Thyroid gland (tissue), 4 donors: ENCODE measurements around the gene ENPP5. TPM values are rescaled to one million over a fixed set of nuclear protein-coding genes. Genes with fewer than 3 reads are reported as not detected.
"Not testable (repeated sequence)": the region's sequence is repeated elsewhere in the genome, so short reads cannot be mapped to it uniquely, and the experiment has no call there.

Experiments used
- DNase-seq, 2 donors: peaks; one replicate each; pipeline ENCODE4 v3.0.0-alpha.2; 2019
- H3K27ac ChIP-seq, 3 donors: fragments of 200-600 bp; sonication (generic); 1 replicate in 2 of 3; 2 replicates in 1 of 3; pipeline ENCODE4 v1.5.1; 2016 to 2019; ENCODE audit warnings: mild to moderate bottlenecking in 1 of 3, moderate library complexity in 1 of 3
- H3K27me3 ChIP-seq: fragments of 200-600 bp; sonication (generic); one replicate; pipeline ENCODE4 v1.5.1; 2019
- H3K36me3 ChIP-seq, 2 donors: fragments of 200-600 bp; sonication (generic); one replicate each; pipeline ENCODE4 v1.5.1; 2016 to 2019
- H3K4me1 ChIP-seq, 2 donors: fragments of 200-600 bp; sonication (generic); one replicate each; pipeline ENCODE4 v1.5.1; 2017 to 2019
- H3K4me3 ChIP-seq, 3 donors: fragments of 200-600 bp; sonication (generic); replicated peaks in 1 of 3; 1 replicate in 2 of 3; 2 replicates in 1 of 3; pipeline ENCODE4 v1.5.1; 2016; ENCODE audit warnings: mild to moderate bottlenecking in 1 of 3
- H3K9me3 ChIP-seq: fragments of 200-600 bp; sonication (generic); one replicate; pipeline ENCODE4 v1.5.1; 2017
- POLR2A ChIP-seq, 2 donors: fragments of 450-650 bp; IDR thresholded peaks; one replicate each; pipeline ENCODE4 v1.6.1; 2017; ENCODE audit warnings: antibody characterized with exemption in 2 of 2, mild to moderate bottlenecking in 2 of 2, moderate library complexity in 1 of 2
- WGBS, 2 donors: methylation state at CpG; one replicate each; pipeline ENCODE4 v1.1.5; 2017; 5-methylcytosine and 5-hydroxymethylcytosine counted together
- intact Hi-C: fragments of 100-400 bp; cut with DNase I; formaldehyde crosslinking; loops from one replicate; pipeline ENCODE4 v1.15.1; 2023
- total RNA-seq, 4 donors: library from RNA; depleted of rRNA; stranded (reverse); fragments of >200 nt; gene quantifications; one replicate each; pipeline ENCODE4 v1.2.3, GENCODE V29; 2016
- TF ChIP-seq, protein P1 (sequence below), 6 experiments: fragments of 200-600 bp in 3 of 6; fragments of 450-650 bp in 3 of 6; sonication (generic) in 3 of 6; IDR thresholded peaks; one replicate each; pipeline ENCODE4 v1.5.1; 2016 to 2019; ENCODE audit warnings: antibody characterized with exemption in 6 of 6, mild to moderate bottlenecking in 2 of 6, inconsistent platforms in 1 of 6, moderate library complexity in 1 of 6

The ENPP5 gene
- total RNA-seq, 4 donors from 2014 or later = 47.7 to 103 (median 57.9) TPM

DNA sequence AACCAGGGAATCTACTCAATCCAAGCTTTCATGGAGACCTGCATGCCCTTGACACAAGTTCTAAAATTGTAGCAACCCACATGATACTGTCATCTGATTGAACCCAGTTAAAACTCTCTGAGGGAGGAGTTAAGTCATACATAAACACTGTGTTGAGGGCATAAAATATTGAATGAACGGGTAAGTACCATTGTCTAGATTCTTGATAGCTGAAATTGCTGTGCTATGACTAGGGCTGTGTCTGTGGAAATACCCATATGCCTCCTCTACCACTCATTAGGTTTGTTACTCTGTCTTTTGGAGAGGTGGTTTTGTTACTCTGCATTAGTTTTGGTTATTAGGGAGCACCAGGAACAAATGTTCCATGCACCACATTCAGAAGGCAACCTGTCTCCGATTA lies 33.4 kb downstream of the ENPP5 start:
- WGBS, 2 donors = 86 to 93% methylated on average over 2 of the region's 2 CpGs
- peaks cover 0 to 3% of the 10 kb centered on the region in 2 donors for H3K4me1 ChIP-seq
- peaks cover 0 to 3% of the 10 kb centered on the region in 2 donors for H3K36me3 ChIP-seq
- H3K27me3 ChIP-seq = no peaks in the 10 kb centered on the region
- DNase-seq = no peak
- no peak for TF ChIP-seq POLR2A (IDR thresholded peaks at IDR 0.05)
- TF ChIP-seq, protein P1, sequence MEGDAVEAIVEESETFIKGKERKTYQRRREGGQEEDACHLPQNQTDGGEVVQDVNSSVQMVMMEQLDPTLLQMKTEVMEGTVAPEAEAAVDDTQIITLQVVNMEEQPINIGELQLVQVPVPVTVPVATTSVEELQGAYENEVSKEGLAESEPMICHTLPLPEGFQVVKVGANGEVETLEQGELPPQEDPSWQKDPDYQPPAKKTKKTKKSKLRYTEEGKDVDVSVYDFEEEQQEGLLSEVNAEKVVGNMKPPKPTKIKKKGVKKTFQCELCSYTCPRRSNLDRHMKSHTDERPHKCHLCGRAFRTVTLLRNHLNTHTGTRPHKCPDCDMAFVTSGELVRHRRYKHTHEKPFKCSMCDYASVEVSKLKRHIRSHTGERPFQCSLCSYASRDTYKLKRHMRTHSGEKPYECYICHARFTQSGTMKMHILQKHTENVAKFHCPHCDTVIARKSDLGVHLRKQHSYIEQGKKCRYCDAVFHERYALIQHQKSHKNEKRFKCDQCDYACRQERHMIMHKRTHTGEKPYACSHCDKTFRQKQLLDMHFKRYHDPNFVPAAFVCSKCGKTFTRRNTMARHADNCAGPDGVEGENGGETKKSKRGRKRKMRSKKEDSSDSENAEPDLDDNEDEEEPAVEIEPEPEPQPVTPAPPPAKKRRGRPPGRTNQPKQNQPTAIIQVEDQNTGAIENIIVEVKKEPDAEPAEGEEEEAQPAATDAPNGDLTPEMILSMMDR (IDR thresholded peaks at IDR 0.05) = no peak
- H3K27ac ChIP-seq = no peak overlapping the region
- no peaks in the 10 kb centered on the region for H3K9me3 ChIP-seq
- intact Hi-C loops = no loop called here
- H3K4me3 ChIP-seq = no peak overlapping the region

DNA sequence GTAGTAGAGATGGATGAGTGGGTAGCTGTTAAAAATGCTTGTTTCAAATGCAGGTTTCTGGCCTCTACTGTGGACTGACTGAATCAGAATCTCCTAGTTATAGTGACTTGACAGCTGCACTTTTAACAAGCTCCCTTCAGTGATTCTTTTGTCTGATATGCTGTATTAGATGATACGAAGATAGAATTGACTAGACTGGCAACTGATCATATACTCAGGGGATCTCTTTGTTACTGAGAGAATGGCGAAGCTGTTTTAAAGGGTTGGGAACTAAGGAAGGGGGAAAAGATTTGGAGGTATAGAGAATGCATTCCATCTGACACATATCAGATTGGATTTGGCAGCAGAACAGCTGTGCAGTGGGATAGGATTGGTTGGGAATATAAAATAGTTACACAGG lies 33.9 kb downstream of the ENPP5 start:
- no peak for TF ChIP-seq POLR2A (IDR thresholded peaks at IDR 0.05)
- TF ChIP-seq, protein P1 (IDR thresholded peaks at IDR 0.05) = no peak
- H3K27me3 ChIP-seq = no peaks in the 10 kb centered on the region
- no peak for DNase-seq
- H3K4me1 ChIP-seq = peaks cover 0 to 3% of the 10 kb centered on the region in 2 donors
- no peaks in the 10 kb centered on the region for H3K9me3 ChIP-seq
- H3K4me3 ChIP-seq = no peak overlapping the region
- H3K27ac ChIP-seq = no peak overlapping the region
- WGBS, 2 donors = 90% methylated on average over 2 of the region's 2 CpGs
- intact Hi-C loops = no loop called here
- H3K36me3 ChIP-seq = peaks cover 0 to 3% of the 10 kb centered on the region in 2 donors

DNA sequence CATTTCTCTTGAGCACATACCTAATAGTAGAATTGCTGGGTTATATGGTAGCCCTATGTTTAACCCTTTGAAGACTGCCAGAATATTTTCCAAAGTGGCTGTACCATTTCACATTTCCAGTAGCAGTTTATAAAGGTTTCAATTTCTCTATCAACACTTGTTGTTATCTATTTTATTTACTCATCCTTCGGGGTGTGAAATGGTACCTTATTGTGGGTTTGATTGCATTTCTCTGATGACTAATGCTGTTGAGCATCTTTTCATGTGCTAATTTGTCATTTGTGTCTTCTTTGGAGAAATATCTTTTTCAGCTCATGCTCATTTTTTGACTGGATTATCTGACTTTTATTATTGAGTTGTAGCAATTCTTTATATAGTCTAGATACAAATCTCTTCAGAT lies 35.6 kb downstream of the ENPP5 start:
- TF ChIP-seq, protein P1 (IDR thresholded peaks at IDR 0.05) = no peak
- no peak for TF ChIP-seq POLR2A (IDR thresholded peaks at IDR 0.05)
- WGBS, 2 donors = 88 to 96% methylated on average over 1 of the region's 1 CpG
- DNase-seq = no peak
- no peaks in the 10 kb centered on the region for H3K27me3 ChIP-seq
- H3K36me3 ChIP-seq = no peaks in the 10 kb centered on the region
- no peak overlapping the region for H3K4me3 ChIP-seq
- H3K27ac ChIP-seq = no peak overlapping the region
- H3K4me1 ChIP-seq = peaks cover 3 to 4% of the 10 kb centered on the region in 2 donors
- intact Hi-C loops = no loop called here
- no peaks in the 10 kb centered on the region for H3K9me3 ChIP-seq

DNA sequence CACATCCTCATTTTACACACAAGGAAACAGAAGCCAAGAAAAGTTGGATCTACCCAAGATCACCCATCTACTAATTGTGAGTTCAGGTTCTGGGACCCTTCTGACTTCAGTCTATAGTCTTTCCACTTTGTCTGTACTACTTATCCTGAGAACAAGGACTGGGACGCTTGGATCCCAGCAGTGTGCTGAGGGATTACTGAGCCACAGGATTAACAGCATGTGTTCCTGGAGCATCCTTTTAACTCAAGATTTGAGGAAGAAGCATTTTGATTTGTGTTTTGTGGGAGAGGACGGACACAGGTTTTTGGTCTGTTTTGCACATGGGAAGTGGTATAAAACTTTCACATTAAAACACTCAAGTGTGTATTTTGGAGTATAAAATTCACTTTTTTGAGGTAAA lies 36.6 kb downstream of the ENPP5 start:
- peaks cover 3 to 4% of the 10 kb centered on the region in 2 donors for H3K4me1 ChIP-seq
- DNase-seq = no peak
- H3K9me3 ChIP-seq = no peaks in the 10 kb centered on the region
- H3K4me3 ChIP-seq = no peak overlapping the region
- H3K36me3 ChIP-seq = no peaks in the 10 kb centered on the region
- 85 to 87% methylated on average over 2 of the region's 2 CpGs for WGBS, 2 donors
- no peak overlapping the region for H3K27ac ChIP-seq
- H3K27me3 ChIP-seq = no peaks in the 10 kb centered on the region
- TF ChIP-seq, protein P1 (IDR thresholded peaks at IDR 0.05) = no peak
- TF ChIP-seq POLR2A (IDR thresholded peaks at IDR 0.05) = no peak
- intact Hi-C loops = no loop called here

DNA sequence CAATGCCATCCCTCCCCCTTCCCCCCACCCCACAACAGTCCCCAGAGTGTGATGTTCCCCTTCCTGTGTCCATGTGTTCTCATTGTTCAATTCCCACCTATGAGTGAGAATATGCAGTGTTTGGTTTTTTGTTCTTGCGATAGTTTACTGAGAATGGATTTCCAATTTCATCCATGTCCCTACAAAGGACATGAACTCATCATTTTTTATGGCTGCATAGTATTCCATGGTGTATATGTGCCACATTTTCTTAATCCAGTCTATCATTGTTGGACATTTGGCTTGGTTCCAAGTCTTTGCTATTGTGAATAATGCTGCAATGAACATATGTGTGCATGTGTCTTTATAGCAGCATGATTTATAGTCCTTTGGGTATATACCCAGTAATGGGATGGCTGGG lies 39.5 kb downstream of the ENPP5 start:
- intact Hi-C loops, H3K4me1 ChIP-seq, DNase-seq, H3K27ac ChIP-seq, H3K36me3 ChIP-seq, H3K4me3 ChIP-seq, H3K27me3 ChIP-seq, H3K9me3 ChIP-seq: not testable (repeated sequence)
- 100% methylated on average over 1 of the region's 1 CpG for WGBS, 2 donors

DNA sequence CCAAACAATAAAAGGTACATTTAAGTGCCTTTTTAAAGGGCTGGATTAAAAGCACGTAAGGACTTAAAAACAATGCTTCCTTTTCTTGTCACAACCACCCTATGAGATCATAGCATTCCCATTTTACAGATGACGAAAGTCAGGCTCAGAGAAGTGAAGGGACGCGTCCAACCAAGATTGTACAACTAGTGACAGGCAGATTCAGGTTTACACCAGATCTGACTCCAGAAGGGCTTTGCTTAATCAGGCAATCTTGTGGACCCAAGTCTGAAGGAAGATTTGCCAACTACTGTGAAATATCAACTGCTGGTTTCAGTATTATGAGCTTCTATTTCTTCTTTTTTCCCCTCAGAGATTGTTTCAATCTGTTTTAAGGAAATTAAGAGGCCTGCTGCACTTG lies 40.1 kb downstream of the ENPP5 start:
- TF ChIP-seq, protein P1 (IDR thresholded peaks at IDR 0.05) = no peak
- TF ChIP-seq POLR2A (IDR thresholded peaks at IDR 0.05) = no peak

More for the DNA sequence above, 40.1 kb downstream of the ENPP5 start:
- Histone ChIP-seq H3K4me3 (peak overlapping the region in 2 of 3 donors; percentile 64 to 100), H3K4me1 (peaks cover 0 to 9% of the 10 kb centered on the region in 2 donors), H3K27ac (peak overlapping the region in 2 of 3 donors; percentile 62 to 79), H3K27me3 (no peaks in the 10 kb centered on the region), H3K9me3 (no peaks in the 10 kb centered on the region), H3K36me3 (no peaks in the 10 kb centered on the region)
- DNase-seq = peak in 1 of 2 donors; percentile 3
- 64 to 73% methylated on average over 4 of the region's 4 CpGs for WGBS, 2 donors
- intact Hi-C loops = no loop called here
